Globus pallidus (tissue), 1 donor: Measurements from ENCODE around the gene MLF2.

ENCODE experiments used
- DNase-seq: peaks from one replicate; pipeline ENCODE4 v3.0.0-alpha.2; 2015; ENCODE audit warnings: low spot score

Gene MLF2

GRCh38 chr12:6752921-6753771 is at the start of gene MLF2:
MLF2 (minus strand) TSS chr12:6753141; CDS start chr12:6752334, 807 bp downstream.
- peak; percentile 98 for DNase-seq

- no peak for DNase-seq
Measured at GRCh38 chr12:6799147-6799546, 46.2 kb upstream of the MLF2 start.

GRCh38 chr12:6796576-6796975 is 43.6 kb upstream of the MLF2 start:
- no peak for DNase-seq

GRCh38 chr12:6795088-6795487 is 42.1 kb upstream of the MLF2 start:
- no peak for DNase-seq

DNA sequence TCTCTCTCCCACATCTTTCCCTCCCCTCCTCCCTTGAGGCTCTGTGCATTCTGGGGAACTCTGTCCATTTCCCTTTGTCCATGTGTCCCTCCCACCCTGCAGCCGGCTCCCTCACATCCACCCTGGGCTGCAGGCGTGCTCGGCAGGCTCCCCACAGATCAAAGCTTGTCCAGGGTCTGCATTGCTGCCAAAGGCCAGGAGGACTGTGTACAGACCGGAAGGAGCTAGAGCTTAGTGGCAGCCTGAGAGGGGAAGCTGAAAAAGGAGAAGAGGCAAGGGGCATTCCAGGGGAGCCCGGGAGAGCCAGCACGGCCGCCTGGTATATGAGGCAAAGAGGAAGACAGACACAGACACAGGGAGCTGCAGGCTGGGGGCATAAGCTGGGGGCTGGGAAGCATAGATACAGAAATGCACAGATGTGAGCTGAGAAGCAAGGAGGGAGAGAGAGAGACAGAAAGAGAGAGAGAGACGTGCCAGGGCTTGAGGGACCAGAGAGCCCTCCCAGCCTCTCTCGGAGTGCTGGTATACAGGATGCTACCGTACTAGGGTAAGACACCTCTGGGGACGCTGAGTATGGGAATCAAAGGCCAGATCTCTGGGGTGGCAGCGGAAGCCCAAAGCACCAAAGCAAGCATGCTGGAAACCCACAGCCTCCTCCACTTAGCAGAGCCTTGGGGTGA is 39.7 kb upstream of the MLF2 start:
- peak; percentile 48 for DNase-seq

DNA sequence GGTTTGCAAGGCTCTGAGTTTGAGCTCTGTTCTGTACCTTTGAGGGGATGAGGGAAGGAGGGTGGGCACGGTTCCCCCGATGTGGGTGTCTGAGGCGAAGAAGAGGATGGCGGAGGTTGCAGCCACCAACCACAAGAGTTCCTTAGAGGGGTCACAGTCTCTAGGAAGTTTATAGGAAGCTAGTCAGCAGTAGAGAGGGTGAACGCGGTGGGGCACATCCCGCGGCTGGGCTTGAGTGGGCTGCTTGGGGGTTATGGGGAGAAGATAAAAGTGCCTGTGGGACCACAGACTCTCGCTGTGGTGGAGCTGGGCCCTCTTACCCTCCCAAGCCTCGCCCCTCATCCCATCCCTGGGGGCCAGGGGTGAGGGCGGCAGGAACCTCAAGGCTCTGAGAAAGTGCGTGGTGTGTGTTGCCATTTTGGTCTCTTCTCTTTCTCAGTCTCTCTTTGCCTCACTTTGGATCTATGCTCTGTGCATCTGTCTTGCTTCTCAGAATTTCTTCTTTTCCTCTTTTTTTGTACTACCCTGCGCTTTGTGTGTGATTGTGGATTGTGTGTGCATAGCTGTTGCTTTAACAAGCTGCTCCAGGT is 39.1 kb upstream of the MLF2 start:
- no peak for DNase-seq

DNA sequence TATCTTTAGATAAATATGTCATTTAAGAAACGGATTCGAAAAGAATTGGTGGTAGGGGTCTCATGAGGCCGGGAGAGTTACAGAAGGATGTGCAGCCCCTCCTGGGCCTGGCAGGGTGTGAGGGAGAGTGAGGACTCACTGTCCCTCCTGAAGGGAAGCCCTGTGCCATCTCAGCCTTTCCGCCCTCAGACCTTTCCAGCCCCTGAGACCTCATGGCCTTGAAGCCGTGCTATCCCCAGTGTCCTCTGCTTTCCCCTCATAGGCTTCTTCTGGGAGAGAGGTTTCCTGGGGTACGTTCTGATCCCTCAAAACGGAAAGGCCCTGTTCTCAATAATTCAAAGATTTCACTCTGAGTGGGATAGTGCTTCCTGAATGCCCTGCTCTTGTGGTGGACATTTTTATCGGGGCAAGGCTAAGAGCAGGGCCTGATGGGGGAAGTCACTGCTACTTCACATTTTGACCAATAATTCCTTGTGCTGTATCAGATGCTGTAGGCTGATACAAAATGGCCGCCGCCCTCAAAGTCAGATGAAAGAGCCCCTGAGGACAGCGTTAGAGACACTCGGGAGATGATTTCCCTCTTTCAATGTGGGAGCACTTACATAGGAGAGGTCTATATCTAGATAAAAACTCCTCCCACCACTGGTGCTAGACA is 37.7 kb upstream of the MLF2 start:
- no peak for DNase-seq

GRCh38 chr12:6788972-6789924 is 36.3 kb upstream of the MLF2 start, which contains the start of gene CD4:
CD4 (plus strand) TSS chr12:6789528; CDS start chr12:6800139, 10,611 bp downstream.
- peak; percentile 54 for DNase-seq

- DNase-seq, result no peak
Measured at GRCh38 chr12:6787309-6787708, 34.4 kb upstream of the MLF2 start.

DNA sequence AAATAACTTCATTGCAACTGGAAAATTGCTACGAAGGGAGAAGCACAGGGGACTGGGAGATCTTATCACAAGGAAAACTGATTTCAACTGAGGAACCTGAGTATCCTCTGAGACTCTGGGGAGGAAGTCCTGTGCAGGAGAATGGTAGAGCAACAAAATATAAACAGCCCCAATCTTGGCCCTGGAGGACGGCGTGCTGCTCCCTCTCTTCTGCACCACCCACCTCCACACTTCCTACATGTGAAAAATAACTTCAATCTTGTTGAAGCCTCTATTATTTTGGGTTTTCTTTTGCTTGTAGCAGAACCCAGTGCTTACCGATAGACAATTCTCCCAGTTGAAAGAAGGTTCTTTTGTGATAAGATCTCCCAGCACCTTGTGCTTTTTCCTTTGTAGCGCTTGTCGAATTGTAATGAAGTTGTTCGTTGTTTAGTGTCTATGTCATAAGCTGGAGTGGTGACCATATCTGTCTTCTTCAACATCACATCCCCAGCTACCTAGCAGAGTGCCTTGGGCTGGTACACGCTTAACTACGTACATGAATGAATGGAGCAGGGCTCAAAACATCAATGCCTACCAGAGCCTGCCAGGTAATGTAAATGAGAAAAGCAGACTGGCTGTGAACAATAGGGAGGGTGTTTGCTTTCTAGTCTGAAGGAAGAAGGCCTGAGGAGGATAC is 33.6 kb upstream of the MLF2 start:
- DNase-seq, result no peak

DNA sequence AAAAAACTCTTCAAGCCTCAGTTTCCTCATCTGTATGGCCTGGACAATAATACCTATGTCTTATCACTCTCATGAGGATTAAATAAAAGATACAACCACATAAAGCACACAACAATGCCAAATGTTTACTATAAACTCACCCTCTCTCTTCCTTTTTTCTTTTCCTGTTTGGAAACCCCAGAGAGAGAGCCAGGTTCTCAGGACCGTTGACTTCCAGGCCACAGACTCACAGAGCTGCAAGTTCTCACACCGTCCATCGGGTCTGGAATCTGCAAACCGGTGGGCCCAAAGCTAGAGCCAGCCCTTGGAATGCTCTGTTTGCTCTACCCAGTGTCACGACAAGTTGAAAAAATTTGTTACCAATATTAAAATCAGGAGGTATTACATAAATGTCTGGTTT is 31.8 kb upstream of the MLF2 start:
- no peak for DNase-seq

- DNase-seq, result no peak
Measured at GRCh38 chr12:6784296-6784695, 31.4 kb upstream of the MLF2 start.

DNA sequence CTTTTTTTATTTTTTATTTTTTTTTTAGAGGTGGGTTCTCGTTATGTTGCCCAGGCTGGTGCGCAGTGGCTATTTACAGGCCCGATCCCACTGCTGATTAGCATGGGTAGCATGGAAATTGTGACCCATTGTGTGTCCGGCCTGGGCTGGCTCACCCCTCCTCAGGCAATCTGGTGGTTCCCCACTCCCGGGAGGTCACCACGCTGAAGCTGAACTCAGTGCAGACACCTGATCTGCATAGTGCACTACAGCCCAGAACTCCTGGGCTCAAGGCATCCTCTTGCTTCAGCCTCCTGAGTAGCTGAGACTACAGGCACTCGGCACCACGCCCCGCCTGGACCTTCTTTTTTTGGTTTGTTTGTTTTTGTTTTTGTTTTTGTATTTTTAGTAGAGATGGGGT is 30.9 kb upstream of the MLF2 start:
- DNase-seq, result no peak

DNA sequence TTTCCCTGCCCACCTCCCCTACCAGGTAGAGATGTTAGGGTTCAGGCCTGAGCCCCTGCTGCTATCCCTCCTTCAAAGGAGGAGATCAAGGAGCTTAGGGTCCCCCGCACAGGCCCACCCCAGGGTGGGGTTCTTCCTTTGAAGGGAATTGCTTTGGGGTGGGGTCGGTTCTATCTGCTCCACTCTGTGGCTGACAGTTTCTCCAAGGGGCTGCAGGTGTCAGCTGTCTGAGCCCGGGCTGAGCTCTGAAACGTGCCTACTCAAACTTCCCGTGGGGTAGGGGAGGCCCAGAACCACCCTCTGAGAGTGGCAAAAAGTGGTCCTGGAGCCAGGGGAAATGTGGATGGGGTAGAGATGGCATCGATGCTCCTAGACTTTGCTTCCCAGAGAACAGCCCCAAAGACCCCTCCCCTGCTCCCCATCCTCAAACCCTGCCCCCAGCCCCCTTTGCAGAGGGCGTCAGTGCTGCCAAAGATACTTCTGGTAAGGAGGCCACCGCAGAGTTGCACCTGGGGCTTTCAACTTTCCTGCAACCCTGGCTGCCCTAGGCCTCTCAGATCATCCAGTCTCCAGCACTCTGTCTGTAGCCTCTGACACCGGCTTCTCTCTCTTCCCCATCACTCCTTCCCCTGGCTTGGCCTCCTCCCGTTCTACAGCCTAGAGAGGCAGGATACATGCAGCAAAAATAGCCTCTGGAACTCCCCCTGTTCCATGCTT is 30.1 kb upstream of the MLF2 start:
- DNase-seq, result no peak

- DNase-seq, result no peak
Measured at GRCh38 chr12:6782119-6782518, 29.2 kb upstream of the MLF2 start.

DNA sequence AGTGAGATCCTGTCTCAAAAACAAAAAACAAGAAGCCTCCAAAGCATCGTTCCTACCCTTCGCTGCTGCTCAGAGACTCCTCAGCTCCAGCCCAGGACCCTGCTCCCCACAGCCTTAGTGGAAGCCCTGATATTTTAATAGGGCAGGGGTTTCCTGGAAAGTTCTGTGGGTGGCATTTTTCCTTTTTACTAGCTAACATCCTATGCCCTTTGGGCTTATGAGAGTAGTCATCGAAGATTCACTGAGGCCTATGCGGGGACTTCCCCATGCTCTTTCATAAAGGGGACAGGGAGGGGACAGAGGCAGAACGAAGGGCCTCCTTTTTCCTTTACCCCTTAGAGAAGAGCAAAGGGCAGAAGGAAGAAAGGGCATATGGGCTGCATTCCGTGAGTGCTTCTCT is 27.6 kb upstream of the MLF2 start:
- DNase-seq, result no peak

DNA sequence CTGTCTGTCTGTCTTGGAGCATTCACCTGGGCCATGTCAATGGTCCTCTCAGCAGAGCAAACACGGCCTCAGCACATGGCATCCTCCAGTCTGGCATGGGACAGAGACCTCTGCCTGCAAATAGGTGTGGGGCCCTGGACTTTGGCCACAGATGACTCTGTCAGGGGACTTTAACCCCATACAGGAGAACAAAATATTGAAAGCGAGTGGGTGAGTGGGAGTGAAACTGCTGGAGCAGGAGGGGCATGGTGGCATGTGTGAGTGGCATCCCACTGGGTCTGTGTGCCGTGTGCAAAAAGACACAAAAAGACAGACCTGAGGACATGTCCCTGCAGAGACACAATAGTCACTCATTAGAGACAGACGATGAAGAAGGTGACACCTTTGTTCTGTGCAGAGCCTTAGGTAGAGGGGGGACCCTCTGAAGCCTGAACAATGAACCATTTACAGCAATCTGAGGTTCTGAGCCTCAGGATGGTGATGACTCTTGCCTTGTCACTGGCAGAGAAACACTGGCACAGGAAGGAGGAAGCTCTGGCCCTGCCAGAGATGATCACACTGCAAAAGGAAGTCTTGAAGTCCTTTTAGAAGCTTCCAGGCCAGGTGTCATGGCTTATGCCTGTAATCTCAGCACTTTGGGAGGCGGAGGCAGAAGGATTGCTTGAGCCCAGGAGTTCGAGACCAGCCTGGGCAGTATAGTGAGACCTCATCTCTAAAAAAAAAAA is 26.9 kb upstream of the MLF2 start:
- no peak for DNase-seq

DNA sequence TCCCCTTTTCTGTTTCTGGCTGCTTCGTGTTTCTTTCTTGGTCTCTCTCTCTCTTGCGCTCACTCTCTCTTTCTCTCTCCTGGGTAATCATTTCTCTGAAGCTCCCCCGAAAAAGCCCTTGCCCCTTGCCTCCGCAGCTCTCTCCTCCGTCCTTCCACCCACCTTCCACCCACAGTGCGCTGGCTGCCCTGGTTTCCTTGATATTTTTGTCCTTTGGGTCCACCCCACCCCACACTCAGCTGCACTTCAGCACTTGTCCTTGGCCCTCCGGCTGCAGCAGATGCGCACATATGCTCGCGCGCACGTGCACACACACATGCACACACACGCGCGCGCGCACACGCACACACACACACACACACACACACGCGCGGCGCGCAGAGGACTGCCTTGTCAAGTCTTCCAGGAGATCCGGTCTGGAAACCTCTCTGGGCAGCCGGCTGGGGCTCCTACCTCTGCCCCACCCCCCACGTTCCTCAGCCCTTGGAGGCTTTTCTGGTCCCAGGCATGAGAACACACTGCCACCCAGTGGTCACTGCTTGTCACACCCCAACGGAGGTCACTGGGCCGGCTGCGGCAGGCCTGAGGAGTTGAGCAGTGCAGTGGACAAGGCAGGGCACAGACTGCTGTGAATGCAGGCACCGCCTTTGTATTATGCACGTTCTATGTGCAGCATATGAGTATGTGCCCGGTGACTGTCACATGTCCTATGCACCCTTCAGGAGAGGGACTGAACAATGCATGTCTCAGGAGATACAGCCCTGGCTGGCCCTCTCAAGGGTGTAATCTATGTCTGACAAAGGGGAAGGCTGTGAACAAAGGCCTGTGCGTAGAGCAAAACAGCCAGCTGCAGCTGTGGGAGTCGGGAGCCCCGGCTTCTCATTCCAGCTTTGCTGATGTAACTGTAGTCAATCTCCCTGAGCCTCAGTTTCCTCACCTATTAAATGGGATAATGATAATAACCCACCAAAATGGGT is 25.9 kb upstream of the MLF2 start:
- peak; percentile 91 for DNase-seq
